ENCODE results near the gene FBN3.
"Not testable (repeated sequence)": the region's sequence is repeated elsewhere in the genome, so short reads cannot be mapped to it uniquely, and the experiment has no call there.

FBN3 gene

DNA sequence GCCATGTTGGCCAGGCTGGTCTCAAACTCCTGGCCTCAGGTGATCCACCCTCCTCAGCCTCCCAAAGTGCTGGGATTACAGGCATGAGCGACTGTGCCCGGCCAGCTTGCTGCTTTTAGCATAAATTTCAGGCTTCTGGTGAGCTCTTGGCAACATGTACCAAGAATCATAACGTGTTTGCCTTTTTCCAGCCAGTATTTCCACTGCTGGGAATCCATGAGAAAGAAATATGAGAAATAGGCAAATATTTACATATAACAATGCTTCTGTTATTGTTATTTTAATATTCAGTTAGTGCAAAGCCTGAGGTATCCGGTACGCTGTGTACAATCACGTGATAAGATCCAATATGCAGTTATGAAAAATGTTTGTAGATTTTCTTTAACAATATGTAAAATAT, 30.6 kb upstream of the FBN3 start:
- H3K4me3 ChIP-seq (ENCODE audit: low read depth, low read length) = no peak overlapping the region
- TF ChIP-seq, protein P1, sequence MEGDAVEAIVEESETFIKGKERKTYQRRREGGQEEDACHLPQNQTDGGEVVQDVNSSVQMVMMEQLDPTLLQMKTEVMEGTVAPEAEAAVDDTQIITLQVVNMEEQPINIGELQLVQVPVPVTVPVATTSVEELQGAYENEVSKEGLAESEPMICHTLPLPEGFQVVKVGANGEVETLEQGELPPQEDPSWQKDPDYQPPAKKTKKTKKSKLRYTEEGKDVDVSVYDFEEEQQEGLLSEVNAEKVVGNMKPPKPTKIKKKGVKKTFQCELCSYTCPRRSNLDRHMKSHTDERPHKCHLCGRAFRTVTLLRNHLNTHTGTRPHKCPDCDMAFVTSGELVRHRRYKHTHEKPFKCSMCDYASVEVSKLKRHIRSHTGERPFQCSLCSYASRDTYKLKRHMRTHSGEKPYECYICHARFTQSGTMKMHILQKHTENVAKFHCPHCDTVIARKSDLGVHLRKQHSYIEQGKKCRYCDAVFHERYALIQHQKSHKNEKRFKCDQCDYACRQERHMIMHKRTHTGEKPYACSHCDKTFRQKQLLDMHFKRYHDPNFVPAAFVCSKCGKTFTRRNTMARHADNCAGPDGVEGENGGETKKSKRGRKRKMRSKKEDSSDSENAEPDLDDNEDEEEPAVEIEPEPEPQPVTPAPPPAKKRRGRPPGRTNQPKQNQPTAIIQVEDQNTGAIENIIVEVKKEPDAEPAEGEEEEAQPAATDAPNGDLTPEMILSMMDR (conservative IDR thresholded peaks at IDR 0.05; ENCODE audit: low read depth, low read length) = no peak
- no peak for DNase-seq (ENCODE audit: low read depth)

GRCh38 chr19:8174706-8175105, 25.3 kb upstream of the FBN3 start:
- TF ChIP-seq, protein P1 (conservative IDR thresholded peaks at IDR 0.05; ENCODE audit: low read depth, low read length) = no peak
- peak; percentile 13 for DNase-seq (ENCODE audit: low read depth)
- H3K4me3 ChIP-seq (ENCODE audit: low read depth, low read length) = no peak overlapping the region

- no peak for DNase-seq (ENCODE audit: low read depth)
- H3K4me3 ChIP-seq (ENCODE audit: low read depth, low read length) = no peak overlapping the region
- TF ChIP-seq, protein P1 (conservative IDR thresholded peaks at IDR 0.05; ENCODE audit: low read depth, low read length) = no peak
These were observed 19.1 kb upstream of the FBN3 start for GRCh38 chr19:8168537-8168936.

GRCh38 chr19:8167985-8168384, 18.6 kb upstream of the FBN3 start:
- DNase-seq (ENCODE audit: low read depth) = no peak
- TF ChIP-seq, protein P1 (conservative IDR thresholded peaks at IDR 0.05; ENCODE audit: low read depth, low read length) = no peak

GRCh38 chr19:8163759-8164158, 14.4 kb upstream of the FBN3 start:
- no peak overlapping the region for H3K4me3 ChIP-seq (ENCODE audit: low read depth, low read length)
- TF ChIP-seq, protein P1 (conservative IDR thresholded peaks at IDR 0.05; ENCODE audit: low read depth, low read length) = no peak
- DNase-seq (ENCODE audit: low read depth) = peak; percentile 23

More at GRCh38 chr19:8167985-8168384, 18.6 kb upstream of the FBN3 start:
- no peak overlapping the region for H3K4me3 ChIP-seq (ENCODE audit: low read depth, low read length)

DNA sequence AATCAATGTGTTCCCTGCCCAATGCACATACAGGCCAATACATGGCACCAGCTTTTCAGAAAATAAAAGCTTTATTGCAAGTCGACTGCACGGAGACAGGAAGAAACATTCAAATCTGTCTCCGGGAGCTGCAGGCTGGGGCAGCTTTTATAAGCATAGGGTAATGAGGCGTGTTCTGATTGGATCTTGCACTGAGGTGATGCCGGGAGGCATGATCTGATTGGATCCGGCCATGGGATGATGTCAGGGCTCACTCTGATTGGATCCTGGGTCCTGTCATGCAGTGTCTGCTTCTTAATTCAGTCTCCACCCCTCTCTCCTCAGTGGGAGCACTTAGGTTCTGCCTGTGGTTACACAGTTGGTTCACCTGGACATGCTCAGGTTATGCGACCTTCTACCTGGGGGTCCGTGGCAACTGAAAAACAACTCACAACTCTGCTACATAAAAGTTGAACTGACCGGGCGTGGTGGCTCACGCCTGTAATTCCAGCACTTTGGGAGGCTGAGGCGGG, 11.8 kb upstream of the FBN3 start:
- no peak overlapping the region for H3K4me3 ChIP-seq (ENCODE audit: low read depth, low read length)
- DNase-seq (ENCODE audit: low read depth) = peak; percentile 23
- TF ChIP-seq, protein P1 (conservative IDR thresholded peaks at IDR 0.05; ENCODE audit: low read depth, low read length) = no peak

DNA sequence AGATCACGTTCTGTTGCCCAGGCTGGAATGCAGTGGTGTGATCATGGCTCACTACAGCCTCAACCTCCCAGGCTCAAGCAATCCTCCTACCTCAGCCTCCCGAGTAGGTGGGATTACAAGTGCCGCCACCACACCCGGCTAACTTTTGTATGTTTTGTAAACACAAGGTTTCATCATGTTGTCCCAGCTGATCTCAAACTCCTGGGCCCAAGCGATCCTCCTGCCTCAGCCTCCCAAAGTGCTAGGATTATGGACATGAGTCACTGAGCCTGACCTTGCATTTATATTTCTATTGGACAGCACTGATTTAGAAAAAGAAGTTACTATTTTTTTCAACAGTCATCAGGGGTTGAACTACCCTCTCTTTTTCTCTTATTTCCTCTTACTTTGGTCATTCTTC, 9.9 kb upstream of the FBN3 start:
- DNase-seq (ENCODE audit: low read depth); H3K4me3 ChIP-seq (ENCODE audit: low read depth, low read length): not testable (repeated sequence)

All from choroid plexus epithelial cell (primary cell).